GM12878 (cell line): ENCODE results near the gene KCNJ3. TPM values are rescaled to one million over a fixed set of nuclear protein-coding genes. Genes with fewer than 3 reads are reported as not detected.

Experiments
- ATAC-seq: fragments of 200-7000 bp; cut with Tn5 transposase; 3 replicates; pipeline ENCODE4 v1.9.1; 2020; ENCODE audit warnings: mild to moderate bottlenecking, moderate library complexity
- BruUV-seq: library from RNA; stranded (reverse); fragments of 400-500 nt; replicated peaks from 2 replicates; lab custom pipeline; 2021; lab: Mats Ljungman, UMichigan
- CTCF ChIA-PET: fragments of 300-600 bp; sonication (Branson Sonifier 250); formaldehyde crosslinking; extraction: SDS; loops from one replicate; lab custom pipeline; 2021; ENCODE audit warnings: inconsistent platforms; lab: Yijun Ruan, JAX
- POLR2A ChIA-PET: fragments of 350-600 bp; formaldehyde crosslinking; extraction: SDS; loops from one replicate; lab custom pipeline; 2021; ENCODE audit warnings: inconsistent platforms; lab: Charles Lee
- RAD21 ChIA-PET: fragments of 300-600 bp; sonication (Branson Sonifier 250); formaldehyde crosslinking; loops from one replicate; lab custom pipeline; 2023; ENCODE audit warnings: antibody characterized with exemption; ENCODE audit not compliant: unreplicated experiment; lab: Charles Lee
- SMC1A ChIA-PET: fragments of 300-600 bp; sonication (Branson Sonifier 250); formaldehyde crosslinking; loops from one replicate; lab custom pipeline; 2023; ENCODE audit not compliant: unreplicated experiment, uncharacterized antibody; lab: Charles Lee
- DNase-seq: peaks from one replicate; pipeline ENCODE4 v3.0.0-alpha.2; 2011; ENCODE audit warnings: low read depth, low spot score
- FAIRE-seq: peaks from 3 replicates; lab custom pipeline; 2011; peaks lifted over from hg19 to GRCh38; lab: Jason Lieb, UNC
- H2AFZ ChIP-seq: 2 replicates; pipeline ENCODE4 v1.6.0; 2011; ENCODE audit warnings: low read depth, low read length, control low read depth; ENCODE audit not compliant: control insufficient read depth
- H3K27ac ChIP-seq: 2 replicates; pipeline ENCODE4 v1.5.1; 2011; ENCODE audit warnings: control low read depth; ENCODE audit not compliant: control insufficient read depth, insufficient read depth
- H3K27me3 ChIP-seq, 2 experiments: replicated peaks in 1 of 2; 2 replicates each; pipeline versions ENCODE4 v1.6.0 to v1.6.1; 2011; ENCODE audit warnings: low read length in 1 of 2; ENCODE audit not compliant: control insufficient read depth in 2 of 2, insufficient read depth in 2 of 2
- H3K36me3 ChIP-seq, 2 experiments: 2 replicates each; pipeline ENCODE4 v1.5.1; 2011; ENCODE audit warnings: low read length in 1 of 2; ENCODE audit not compliant: control insufficient read depth in 2 of 2, insufficient read depth in 2 of 2
- H3K4me1 ChIP-seq: 2 replicates; pipeline ENCODE4 v1.6.1; 2011; ENCODE audit warnings: mild to moderate bottlenecking, low read length, moderate library complexity, mixed read lengths; ENCODE audit not compliant: control insufficient read depth, insufficient read depth
- H3K4me2 ChIP-seq: 2 replicates; pipeline ENCODE4 v1.6.0; 2011; ENCODE audit warnings: control low read depth; ENCODE audit not compliant: control insufficient read depth, insufficient read depth
- H3K4me3 ChIP-seq: fragments of 200-600 bp; sonication (generic); 2 replicates; pipeline ENCODE4 v1.5.1; 2016
- H3K79me2 ChIP-seq: 2 replicates; pipeline ENCODE4 v1.6.0; 2011; ENCODE audit warnings: low read length; ENCODE audit not compliant: control insufficient read depth, insufficient read depth
- H3K9ac ChIP-seq: 2 replicates; pipeline ENCODE4 v1.8.0; 2011; ENCODE audit warnings: low read length, control low read depth, mixed read lengths; ENCODE audit not compliant: control insufficient read depth, insufficient read depth
- H3K9me3 ChIP-seq: replicated peaks from 3 replicates; pipeline ENCODE4 v1.5.1; 2011; ENCODE audit warnings: mild to moderate bottlenecking, low read length; ENCODE audit not compliant: control insufficient read depth, insufficient read depth
- H4K20me1 ChIP-seq: 2 replicates; pipeline ENCODE4 v1.6.0; 2011; ENCODE audit not compliant: control insufficient read depth, insufficient read depth
- BACH1 ChIP-seq: fragments of 450-650 bp; IDR thresholded peaks from 2 replicates; pipeline ENCODE4 v1.6.1; 2017; ENCODE audit warnings: mild to moderate bottlenecking, borderline replicate concordance
- BCL3 ChIP-seq: IDR thresholded peaks from 2 replicates; pipeline ENCODE4 v1.6.1; 2011; ENCODE audit warnings: borderline replicate concordance, low read depth, mild to moderate bottlenecking, moderate library complexity, low read length; ENCODE audit not compliant: insufficient read depth, poor library complexity, severe bottlenecking
- EP300 ChIP-seq, 2 experiments: fragments of 150-350 bp in 1 of 2; IDR thresholded peaks; 2 replicates each; pipeline ENCODE4 v1.6.1; 2011 to 2012; ENCODE audit warnings: low read depth in 2 of 2, low read length in 2 of 2, borderline replicate concordance in 1 of 2, improper control_type of control experiment in 1 of 2, inconsistent platforms in 1 of 2; ENCODE audit not compliant: control insufficient read depth in 1 of 2
- GABPA ChIP-seq: IDR thresholded peaks from 2 replicates; pipeline ENCODE4 v1.6.1; 2014; ENCODE audit warnings: antibody characterized with exemption, low read depth, mild to moderate bottlenecking, inconsistent platforms
- JUNB ChIP-seq: IDR thresholded peaks from 2 replicates; pipeline ENCODE4 v1.6.1; 2016; ENCODE audit warnings: antibody characterized with exemption, mild to moderate bottlenecking
- MAX ChIP-seq: IDR thresholded peaks from 2 replicates; pipeline ENCODE4 v1.6.1; 2012; ENCODE audit warnings: low read depth, low read length, improper control_type of control experiment
- MXI1 ChIP-seq: fragments of 150-350 bp; IDR thresholded peaks from 2 replicates; pipeline ENCODE4 v1.6.1; 2011; ENCODE audit warnings: low read depth, mild to moderate bottlenecking, inconsistent platforms, low read length, improper control_type of control experiment
- NBN ChIP-seq: fragments of 450-650 bp; IDR thresholded peaks from 2 replicates; pipeline ENCODE4 v1.6.1; 2016
- NR2F1 ChIP-seq: fragments of 450-650 bp; conservative IDR thresholded peaks from 2 replicates; pipeline ENCODE4 v1.6.1; 2017; ENCODE audit warnings: mild to moderate bottlenecking
- PKNOX1 ChIP-seq: fragments of 450-650 bp; IDR thresholded peaks from 2 replicates; pipeline ENCODE4 v1.6.1; 2016; ENCODE audit warnings: mild to moderate bottlenecking
- POLR2AphosphoS5 ChIP-seq: IDR thresholded peaks from 2 replicates; pipeline ENCODE4 v1.6.1; 2011; ENCODE audit warnings: mild to moderate bottlenecking, low read length, inconsistent platforms
- RCOR1 ChIP-seq: conservative IDR thresholded peaks from 2 replicates; pipeline ENCODE4 v1.6.1; 2012; ENCODE audit warnings: low read depth, low read length, improper control_type of control experiment
- REST ChIP-seq: IDR thresholded peaks from 2 replicates; pipeline ENCODE4 v1.6.1; 2012; ENCODE audit warnings: mild to moderate bottlenecking, low read depth, low read length
- SMAD1 ChIP-seq: fragments of 450-650 bp; IDR thresholded peaks from 2 replicates; pipeline ENCODE4 v1.6.1; 2018; ENCODE audit warnings: mild to moderate bottlenecking, low read depth; ENCODE audit not compliant: partially characterized antibody
- ZNF217 ChIP-seq: fragments of 450-650 bp; IDR thresholded peaks from 2 replicates; pipeline ENCODE4 v1.6.1; 2017; ENCODE audit warnings: antibody characterized with exemption, mild to moderate bottlenecking
- ZSCAN29 ChIP-seq: fragments of 450-650 bp; IDR thresholded peaks from 2 replicates; pipeline ENCODE4 v1.6.1; 2017; ENCODE audit warnings: mild to moderate bottlenecking, moderate library complexity
- WGBS: methylation state at CpG from one replicate; pipeline ENCODE4 v1.1.6; 2016; ENCODE audit warnings: low lambda C conversion rate; ENCODE audit not compliant: insufficient replicate concordance, insufficient coverage; ENCODE audit errors: missing lambda C conversion rate; 5-methylcytosine and 5-hydroxymethylcytosine counted together
- in situ Hi-C: fragments of 300-500 bp; cut with MboI; formaldehyde crosslinking; loops from 9 replicates; pipeline ENCODE4 v1.14.3; 2018; ENCODE audit warnings: mixed read lengths
- intact Hi-C: fragments of 100-400 bp; cut with micrococcal nuclease; formaldehyde crosslinking; loops from one replicate; pipeline ENCODE4 v1.14.2; 2022; ENCODE audit not compliant: unreplicated experiment
- polyA plus RNA-seq, 11 experiments: library from polyadenylated mRNA; depleted of rRNA in 4 of 11; unstranded in 6 of 11; stranded (reverse) in 5 of 11; fragments of >200 nt; fragmentation: Nextera tagmentation in 4 of 11; fragmentation: Illumina TruSeq in 1 of 11; extraction: Ambion mirVana in 4 of 11; extraction: Trizol in 1 of 11; gene quantifications; 1 replicate in 1 of 11; 2 replicates in 10 of 11; pipeline versions ENCODE4 v1.2.1 to v1.2.3, GENCODE V29; 2011 to 2016; ENCODE audit warnings: inconsistent platforms in 2 of 11, missing spikeins in 2 of 11, low read depth in 1 of 11
- total RNA-seq, 4 experiments: library from RNA; depleted of rRNA in 3 of 4; stranded (reverse); fragments of >200 nt in 3 of 4; fragmentation: Illumina TruSeq in 1 of 4; extraction: Trizol in 1 of 4; gene quantifications; 2 replicates each; pipeline versions ENCODE4 v1.2.1 to v1.2.3, GENCODE V29; 2013 to 2021

KCNJ3 gene
- total and polyA plus RNA-seq, 10 of the 15 experiments (the other 5 are each of a cell fraction or from before 2014, with no cell fraction given) = 0.01 to 1.1 (median 0.04) TPM; not detected in 6

- Histone ChIP-seq H3K4me1 (no peaks in the 10 kb centered on the region), H3K36me3 (no peaks in the 10 kb centered on the region), H2AFZ (no peak overlapping the region), H3K4me3 (no peak overlapping the region), H3K9me3 (no peaks in the 10 kb centered on the region), H3K27ac (no peak overlapping the region), H3K27me3 (no peaks in the 10 kb centered on the region), H3K4me2 (no peak overlapping the region), H3K9ac (no peak overlapping the region), H4K20me1 (no peaks in the 10 kb centered on the region), H3K79me2 (no peaks in the 10 kb centered on the region)
- in situ Hi-C loops = no loop called here
- FAIRE-seq = no peak
- ChIA-PET POLR2A (no interaction called here), RAD21 (no interaction called here), SMC1A (interaction anchor here (1.3 kb wide), 1 partner anchor 13 kb away, joined by 6 read pairs; no protein-coding TSS in a partner anchor), CTCF (interaction anchor here (0.7 kb wide), 1 partner anchor 17 kb away, joined by 3 read pairs; no protein-coding TSS in a partner anchor)
- peak; percentile 41 for ATAC-seq
- intact Hi-C loops = no loop called here
- 32% methylated on average over 1 of the region's 1 CpG for WGBS
- no TSS peak for BruUV-seq
- no peak for TF ChIP-seq POLR2AphosphoS5
- TF ChIP-seq BCL3 = no peak
- TF ChIP-seq JUNB = no peak
- no peak for TF ChIP-seq BACH1
- TF ChIP-seq RCOR1 = no peak
- no peak for TF ChIP-seq PKNOX1
- TF ChIP-seq GABPA = no peak
- no peak for TF ChIP-seq ZNF217
- no peak for TF ChIP-seq ZSCAN29
- TF ChIP-seq SMAD1 = no peak
- TF ChIP-seq MXI1 = no peak
- no peak for TF ChIP-seq EP300 (IDR thresholded peaks at IDR 0.05; ENCODE audit: borderline replicate concordance in 1 of 2, control insufficient read depth in 1 of 2, low read depth in 2 of 2, low read length in 2 of 2)
- no peak for TF ChIP-seq REST
- no peak for TF ChIP-seq NBN
- no peak for TF ChIP-seq NR2F1
- no peak for TF ChIP-seq MAX
- TF ChIP-seq, all 136 proteins: peak for 0
- DNase-seq = peak; percentile 11
Measured at GRCh38 chr2:154688373-154688772, 10.1 kb upstream of the KCNJ3 start.
